SKM-1 treated with dmso at 0.1 percent for 144 hours (cell line): ENCODE data around the gene PHF23.

Experiments
- DNase-seq: peaks from one replicate; lab custom pipeline; 2025; ENCODE audit not compliant: unreplicated experiment; lab: John Stamatoyannopoulos, UW

The PHF23 gene

GRCh38 chr17:7207120-7208001, 31.9 kb downstream of the PHF23 start:
- no peak for DNase-seq

GRCh38 chr17:7205561-7205960, 33.7 kb downstream of the PHF23 start:
- DNase-seq: no peak

GRCh38 chr17:7204828-7205461, 34.3 kb downstream of the PHF23 start:
- DNase-seq: no peak

- no peak for DNase-seq
Observed at GRCh38 chr17:7204336-7204735, 34.9 kb downstream of the PHF23 start.

GRCh38 chr17:7203391-7203790, 35.9 kb downstream of the PHF23 start:
- DNase-seq: no peak

GRCh38 chr17:7196651-7197401, 42.4 kb downstream of the PHF23 start:
- DNase-seq: no peak

GRCh38 chr17:7195971-7196370, 43.3 kb downstream of the PHF23 start:
- DNase-seq: no peak

GRCh38 chr17:7192271-7192937, 46.9 kb downstream of the PHF23 start:
- no peak for DNase-seq

- DNase-seq: no peak
Observed at GRCh38 chr17:7191571-7192270, 47.5 kb downstream of the PHF23 start.

GRCh38 chr17:7191069-7191468, 48.2 kb downstream of the PHF23 start:
- no peak for DNase-seq

- no peak for DNase-seq
Observed at GRCh38 chr17:7190276-7190917, 48.9 kb downstream of the PHF23 start.

GRCh38 chr17:7186241-7186640, 53.0 kb downstream of the PHF23 start:
- DNase-seq: no peak
